ENCODE results near the gene COASY. TPM values are rescaled to one million over a fixed set of nuclear protein-coding genes. Genes with fewer than 3 reads are reported as not detected.

The COASY gene
- total and polyA plus RNA-seq, 2 of the 4 experiments (the other 2 are of a cell fraction) = 10.6 to 44.0 TPM

DNA sequence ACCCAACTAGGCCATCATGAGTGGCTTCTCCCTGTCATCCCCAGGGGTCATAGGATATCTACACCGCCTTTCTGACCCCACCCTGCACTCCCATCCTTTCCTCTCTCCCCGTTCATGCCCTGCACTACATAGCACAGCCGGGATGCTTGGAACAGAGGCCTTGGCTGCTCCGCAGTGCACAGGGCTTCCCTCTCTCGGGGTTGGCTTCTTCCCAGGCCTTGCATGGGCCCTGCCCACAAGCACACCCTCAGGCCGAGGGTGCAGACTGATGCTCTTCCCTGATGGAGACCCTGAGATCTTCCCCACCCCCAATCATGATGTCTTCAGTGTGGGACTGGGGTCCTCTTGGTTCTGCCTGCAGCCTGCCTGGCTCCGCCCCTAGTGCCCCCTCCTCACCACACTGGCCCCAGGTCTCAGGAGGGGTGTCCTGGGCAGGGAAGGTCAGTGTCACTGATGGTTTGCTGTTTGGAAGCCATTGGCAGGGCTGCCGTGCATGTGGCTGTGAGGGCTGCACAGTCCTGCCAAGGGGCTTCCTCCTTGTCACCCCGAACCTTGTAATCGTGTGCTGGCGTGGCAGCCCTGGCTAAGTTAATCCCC is 40.2 kb upstream of the COASY start:
- peak overlapping the region; percentile 100 for H2BK120ac ChIP-seq (ENCODE audit: low read depth, low read length)
- peak overlapping the region; percentile 100 for H3K4ac ChIP-seq (ENCODE audit: low read depth, low read length)
- peak overlapping the region; percentile 12 for H2AFZ ChIP-seq (replicated peaks; ENCODE audit: low read length, poor library complexity)
- H3K14ac ChIP-seq (replicated peaks; ENCODE audit: low read depth, low read length) = peak overlapping the region; percentile 99
- H2BK5ac ChIP-seq (ENCODE audit: low read depth, low read length, poor library complexity, severe bottlenecking) = peak overlapping the region; percentile 99
- H3K9ac ChIP-seq (ENCODE audit: low read depth, low read length) = peak overlapping the region; percentile 83
- no peaks in the 10 kb centered on the region; the same call in 1 of the 2 replicates for H4K20me1 ChIP-seq (ENCODE audit: insufficient read depth, low read length)
- ATAC-seq (ENCODE audit: low read depth) = no peak
- peak overlapping the region; percentile 99 for H3K27ac ChIP-seq (ENCODE audit: insufficient read depth, low read length)
- peaks cover 54% of the 10 kb centered on the region for H3K4me1 ChIP-seq (ENCODE audit: control insufficient read depth, insufficient read depth, low read length)
- no peaks in the 10 kb centered on the region for H3K27me3 ChIP-seq (ENCODE audit: control insufficient read depth, insufficient read depth, low read length)
- ChIA-PET POLR2A (ENCODE audit: unreplicated experiment) (no interaction called here), CTCF (no interaction called here)
- in situ Hi-C loops (cut with MboI; ENCODE audit: low sequenced_read_pairs) = loop anchor here (5.0 to 10.0 kb wide), 2 partner anchors 199 to 297 kb away; no protein-coding TSS in a partner anchor
- H2AK5ac ChIP-seq (ENCODE audit: low read depth, low read length) = peak overlapping the region; percentile 100
- TF ChIP-seq POLR2A (IDR thresholded peaks at IDR 0.05; ENCODE audit: low read depth, low read length) = no peak
- TF ChIP-seq SMC3 (IDR thresholded peaks at IDR 0.05; ENCODE audit: low read depth, low read length) = no peak
- TF ChIP-seq NFE2L2 (IDR thresholded peaks at IDR 0.05; ENCODE audit: low read depth, low read length) = no peak
- TF ChIP-seq MXI1 (IDR thresholded peaks at IDR 0.05; ENCODE audit: borderline replicate concordance, low read depth, low read length) = no peak
- TF ChIP-seq CHD1 (IDR thresholded peaks at IDR 0.05; ENCODE audit: low read depth, low read length) = no peak
- TF ChIP-seq CEBPB (IDR thresholded peaks at IDR 0.05; ENCODE audit: low read depth, low read length) = no peak
- TF ChIP-seq, protein P1, sequence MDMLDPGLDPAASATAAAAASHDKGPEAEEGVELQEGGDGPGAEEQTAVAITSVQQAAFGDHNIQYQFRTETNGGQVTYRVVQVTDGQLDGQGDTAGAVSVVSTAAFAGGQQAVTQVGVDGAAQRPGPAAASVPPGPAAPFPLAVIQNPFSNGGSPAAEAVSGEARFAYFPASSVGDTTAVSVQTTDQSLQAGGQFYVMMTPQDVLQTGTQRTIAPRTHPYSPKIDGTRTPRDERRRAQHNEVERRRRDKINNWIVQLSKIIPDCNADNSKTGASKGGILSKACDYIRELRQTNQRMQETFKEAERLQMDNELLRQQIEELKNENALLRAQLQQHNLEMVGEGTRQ (IDR thresholded peaks at IDR 0.05; ENCODE audit: low read depth, low read length) = no peak
- H3K56ac ChIP-seq (ENCODE audit: extremely low read depth, insufficient read depth, low read length) = peak overlapping the region; percentile 98
- peak overlapping the region; percentile 99 for H3K23ac ChIP-seq (ENCODE audit: low read depth, low read length)
- H3K36me3 ChIP-seq (ENCODE audit: control insufficient read depth, insufficient read depth, low read length) = peaks cover 2% of the 10 kb centered on the region; the same call in 1 of the 2 replicates
- no peak overlapping the region; the same call in 1 of the 2 replicates for H3K4me2 ChIP-seq (ENCODE audit: low read depth, low read length)
- intact Hi-C loops (cut with micrococcal nuclease) = loop anchor here (2.0 to 10.0 kb wide), 2 partner anchors 99 to 387 kb away; partner anchors contain the start of gene CAVIN1
- 55% methylated on average over 3 of the region's 11 CpGs; no CpG with 5 or more reads in 1 of the 2 experiments for WGBS, 2 experiments (ENCODE audit: extremely low coverage in 2 of 2, insufficient read length in 1 of 2)
- DNase-seq = no peak
- BruUV-seq (replicated peaks) = no TSS peak
- H4K91ac ChIP-seq (ENCODE audit: insufficient read depth, low read depth, low read length) = peak overlapping the region; percentile 100
- no peak overlapping the region for H3K4me3 ChIP-seq (ENCODE audit: insufficient read depth, low read depth, low read length)
- peak overlapping the region; percentile 98 for H2BK20ac ChIP-seq (ENCODE audit: low read depth, low read length)
- peaks cover 9 to 51% of the 10 kb centered on the region in 2 experiments; a peak in 3 of 4 replicates for H3K79me1 ChIP-seq (ENCODE audit: low read depth in 1 of 2, low read length in 2 of 2)
- H2BK15ac ChIP-seq (ENCODE audit: low read depth, low read length) = peak overlapping the region; percentile 100
- dilution Hi-C loops (cut with HindIII; ENCODE audit: low sequenced_read_pairs, unreplicated experiment) = no loop called here
- H4K5ac ChIP-seq (ENCODE audit: low read depth, low read length) = peak overlapping the region; percentile 81
- peak overlapping the region; percentile 97 for H3K18ac ChIP-seq (ENCODE audit: low read depth, low read length)
- H3K9me3 ChIP-seq (ENCODE audit: control insufficient read depth, insufficient read depth, low read length) = no peaks in the 10 kb centered on the region
- peaks cover 34% of the 10 kb centered on the region for H3K9me1 ChIP-seq (ENCODE audit: insufficient read depth, low read length)
- peak overlapping the region; percentile 99 to 100 for H4K8ac ChIP-seq (ENCODE audit: low read depth in 2 of 2, low read length in 2 of 2)
- peak overlapping the region; percentile 100 for H2AK9ac ChIP-seq (replicated peaks; ENCODE audit: low read depth, low read length, poor library complexity)

All from IMR-90 (cell line).